Vagina (tissue), 2 donors: ENCODE results near the gene RGS19. TPM values are rescaled to one million over a fixed set of nuclear protein-coding genes. Genes with fewer than 3 reads are reported as not detected.

Experiments used
- DNase-seq, 2 donors: peaks; one replicate each; pipeline ENCODE4 v3.0.0-alpha.2; 2017; ENCODE audit errors: extremely low spot score in 2 of 2
- H3K27ac ChIP-seq: fragments of 200-600 bp; sonication (generic); one replicate; pipeline ENCODE4 v1.5.1; 2019
- H3K27me3 ChIP-seq: fragments of 200-600 bp; sonication (generic); one replicate; pipeline ENCODE4 v1.5.1; 2019
- H3K36me3 ChIP-seq, 2 donors: fragments of 200-600 bp; sonication (generic); one replicate each; pipeline ENCODE4 v1.5.1; 2017 to 2019
- H3K4me1 ChIP-seq: fragments of 200-600 bp; sonication (generic); one replicate; pipeline ENCODE4 v1.5.1; 2019
- H3K4me3 ChIP-seq, 2 donors: fragments of 200-600 bp; sonication (generic); 1 replicate in 1 of 2; 2 replicates in 1 of 2; pipeline ENCODE4 v1.5.1; 2016 to 2019
- H3K9me3 ChIP-seq: fragments of 200-600 bp; sonication (generic); one replicate; pipeline ENCODE4 v1.5.1; 2019
- POLR2A ChIP-seq, 2 donors: fragments of 450-650 bp; IDR thresholded peaks; one replicate each; pipeline ENCODE4 v1.6.1; 2017; ENCODE audit warnings: antibody characterized with exemption in 2 of 2, mild to moderate bottlenecking in 2 of 2, moderate library complexity in 2 of 2
- POLR2AphosphoS5 ChIP-seq, 2 donors: sonication (generic); formaldehyde crosslinking; IDR thresholded peaks; one replicate each; pipeline ENCODE4 v1.9.0; 2017; ENCODE audit warnings: antibody characterized with exemption in 2 of 2, mild to moderate bottlenecking in 2 of 2, low read depth in 1 of 2; ENCODE audit not compliant: insufficient read depth in 1 of 2
- intact Hi-C: fragments of 100-400 bp; cut with DNase I; formaldehyde crosslinking; loops from one replicate; pipeline ENCODE4 v1.15.1; 2023
- total RNA-seq: library from RNA; depleted of rRNA; stranded (reverse); fragments of >200 nt; gene quantifications from one replicate; pipeline ENCODE4 v1.2.3, GENCODE V29; 2016
- TF ChIP-seq, protein P1 (sequence below), 3 experiments: fragments of 450-650 bp in 2 of 3; fragments of 200-600 bp in 1 of 3; sonication (generic) in 1 of 3; IDR thresholded peaks; one replicate each; pipeline ENCODE4 v1.5.1; 2017 to 2019; ENCODE audit warnings: antibody characterized with exemption in 3 of 3, mild to moderate bottlenecking in 2 of 3, moderate library complexity in 2 of 3

The RGS19 gene
- total RNA-seq, 1 donor from 2014 or later: 20.6 TPM

DNA sequence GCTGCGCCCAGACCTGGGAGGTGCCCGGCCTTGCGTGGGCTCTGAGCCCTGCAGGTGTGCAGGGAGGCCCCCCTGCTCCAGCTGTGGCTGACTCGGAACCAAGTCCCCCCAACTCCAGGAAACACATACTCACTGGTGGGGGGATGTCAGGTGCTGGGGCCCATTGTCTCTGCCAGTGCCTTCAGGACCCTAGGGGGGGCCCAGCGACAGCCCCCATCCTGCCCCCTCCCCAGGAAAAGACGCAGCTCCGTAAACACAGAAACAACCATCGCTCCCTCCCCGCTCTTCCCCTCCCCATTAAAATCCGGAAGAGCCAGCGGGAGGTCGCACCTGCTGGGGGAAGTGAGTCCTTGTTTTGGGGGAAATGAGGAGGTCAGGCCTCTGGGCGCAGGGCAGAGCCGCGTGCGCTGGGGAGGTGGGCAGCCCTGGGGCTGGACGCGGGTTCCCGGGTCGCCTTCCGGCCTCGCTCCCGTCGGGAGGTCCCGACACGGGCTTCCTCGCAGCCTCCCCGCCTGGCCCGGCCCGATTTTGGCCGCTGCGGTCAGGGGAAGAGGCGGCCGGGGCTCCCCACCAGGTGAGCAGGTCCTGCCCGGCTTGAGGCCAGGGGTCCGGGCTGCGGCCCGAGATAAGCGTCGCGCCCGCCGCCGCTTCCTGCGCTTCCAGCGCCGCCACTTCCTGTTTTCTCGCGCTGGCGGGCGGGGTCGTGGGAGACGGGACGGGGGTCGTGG lies 37.1 kb downstream of the RGS19 start:
- no peak for DNase-seq
- H3K4me1 ChIP-seq: peaks cover 46% of the 10 kb centered on the region
- H3K4me3 ChIP-seq: peak overlapping the region; percentile 33 to 37
- H3K27me3 ChIP-seq: peaks cover 7% of the 10 kb centered on the region
- TF ChIP-seq POLR2A (IDR thresholded peaks at IDR 0.05) (no peak), POLR2AphosphoS5 (IDR thresholded peaks at IDR 0.05; ENCODE audit: insufficient read depth in 1 of 2, low read depth in 1 of 2) (no peak)
- TF ChIP-seq, protein P1, sequence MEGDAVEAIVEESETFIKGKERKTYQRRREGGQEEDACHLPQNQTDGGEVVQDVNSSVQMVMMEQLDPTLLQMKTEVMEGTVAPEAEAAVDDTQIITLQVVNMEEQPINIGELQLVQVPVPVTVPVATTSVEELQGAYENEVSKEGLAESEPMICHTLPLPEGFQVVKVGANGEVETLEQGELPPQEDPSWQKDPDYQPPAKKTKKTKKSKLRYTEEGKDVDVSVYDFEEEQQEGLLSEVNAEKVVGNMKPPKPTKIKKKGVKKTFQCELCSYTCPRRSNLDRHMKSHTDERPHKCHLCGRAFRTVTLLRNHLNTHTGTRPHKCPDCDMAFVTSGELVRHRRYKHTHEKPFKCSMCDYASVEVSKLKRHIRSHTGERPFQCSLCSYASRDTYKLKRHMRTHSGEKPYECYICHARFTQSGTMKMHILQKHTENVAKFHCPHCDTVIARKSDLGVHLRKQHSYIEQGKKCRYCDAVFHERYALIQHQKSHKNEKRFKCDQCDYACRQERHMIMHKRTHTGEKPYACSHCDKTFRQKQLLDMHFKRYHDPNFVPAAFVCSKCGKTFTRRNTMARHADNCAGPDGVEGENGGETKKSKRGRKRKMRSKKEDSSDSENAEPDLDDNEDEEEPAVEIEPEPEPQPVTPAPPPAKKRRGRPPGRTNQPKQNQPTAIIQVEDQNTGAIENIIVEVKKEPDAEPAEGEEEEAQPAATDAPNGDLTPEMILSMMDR (IDR thresholded peaks at IDR 0.05): no peak
- intact Hi-C loops: no loop called here
- no peaks in the 10 kb centered on the region for H3K36me3 ChIP-seq
- H3K9me3 ChIP-seq: no peaks in the 10 kb centered on the region
- peak overlapping the region; percentile 39 for H3K27ac ChIP-seq

DNA sequence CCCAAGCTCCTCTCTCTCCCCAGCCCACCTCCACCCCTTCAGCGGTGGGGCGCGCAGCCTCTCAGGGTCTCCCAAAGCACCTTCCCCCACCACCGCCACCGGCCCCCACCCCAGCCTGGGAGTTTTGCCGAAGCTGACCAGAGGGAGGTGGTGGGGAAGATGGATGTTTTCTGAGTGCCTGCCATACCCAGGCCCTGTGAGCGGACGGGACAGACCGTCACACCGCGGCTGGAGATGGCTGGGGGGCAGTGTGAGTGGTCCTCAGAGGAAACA lies 37.6 kb downstream of the RGS19 start:
- Histone ChIP-seq H3K36me3 (no peaks in the 10 kb centered on the region), H3K27me3 (peaks cover 7% of the 10 kb centered on the region), H3K9me3 (no peaks in the 10 kb centered on the region), H3K4me3 (peak overlapping the region; percentile 33 to 37), H3K4me1 (peaks cover 46% of the 10 kb centered on the region), H3K27ac (no peak overlapping the region)
- TF ChIP-seq POLR2AphosphoS5 (IDR thresholded peaks at IDR 0.05; ENCODE audit: insufficient read depth in 1 of 2, low read depth in 1 of 2) (no peak), POLR2A (IDR thresholded peaks at IDR 0.05) (no peak)
- TF ChIP-seq, protein P1 (IDR thresholded peaks at IDR 0.05): no peak
- no peak for DNase-seq
- intact Hi-C loops: no loop called here

DNA sequence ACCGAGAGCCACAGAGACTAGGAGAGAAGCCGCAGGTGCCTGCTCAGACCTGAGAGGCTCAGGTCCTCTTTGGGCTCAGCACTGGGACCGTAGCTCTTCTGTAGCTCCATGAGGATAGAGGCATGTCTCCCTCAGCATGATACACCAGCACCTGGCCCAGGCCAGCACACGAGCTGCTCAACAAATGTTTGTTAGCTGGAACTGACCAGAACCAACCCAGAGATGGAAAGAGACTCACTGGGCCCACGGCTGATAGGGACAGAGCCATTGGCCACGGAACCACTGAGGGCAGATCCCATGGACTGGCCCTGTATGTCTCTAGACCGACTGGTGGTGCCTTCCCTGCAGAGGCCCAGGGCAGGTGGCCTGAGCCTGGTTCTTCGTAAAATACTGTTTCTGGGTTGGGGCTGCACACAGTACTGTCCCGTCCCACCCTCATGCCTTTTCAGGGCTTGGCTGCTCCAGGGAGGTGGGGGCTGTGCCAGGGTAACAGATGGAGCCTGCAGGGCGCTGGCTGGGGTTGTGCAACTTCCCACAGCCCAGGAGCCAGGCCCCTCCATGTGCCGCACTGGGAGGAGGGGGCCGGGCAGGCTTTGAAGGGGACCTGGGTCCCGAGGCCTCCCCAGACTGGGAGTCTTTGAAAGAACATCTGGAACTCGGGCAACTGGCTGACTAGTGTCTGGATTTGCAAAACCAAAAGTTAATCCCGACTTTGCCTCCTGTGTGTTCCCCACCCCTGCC lies 38.1 kb downstream of the RGS19 start:
- no peak for DNase-seq
- Histone ChIP-seq H3K4me3 (peak overlapping the region in 1 of 2 donors; percentile 33), H3K27me3 (peaks cover 7% of the 10 kb centered on the region), H3K9me3 (no peaks in the 10 kb centered on the region), H3K36me3 (no peaks in the 10 kb centered on the region), H3K4me1 (peaks cover 46% of the 10 kb centered on the region), H3K27ac (no peak overlapping the region)
- TF ChIP-seq POLR2A (IDR thresholded peaks at IDR 0.05): no peak
- TF ChIP-seq, protein P1 (IDR thresholded peaks at IDR 0.05): no peak
- intact Hi-C loops: no loop called here

DNA sequence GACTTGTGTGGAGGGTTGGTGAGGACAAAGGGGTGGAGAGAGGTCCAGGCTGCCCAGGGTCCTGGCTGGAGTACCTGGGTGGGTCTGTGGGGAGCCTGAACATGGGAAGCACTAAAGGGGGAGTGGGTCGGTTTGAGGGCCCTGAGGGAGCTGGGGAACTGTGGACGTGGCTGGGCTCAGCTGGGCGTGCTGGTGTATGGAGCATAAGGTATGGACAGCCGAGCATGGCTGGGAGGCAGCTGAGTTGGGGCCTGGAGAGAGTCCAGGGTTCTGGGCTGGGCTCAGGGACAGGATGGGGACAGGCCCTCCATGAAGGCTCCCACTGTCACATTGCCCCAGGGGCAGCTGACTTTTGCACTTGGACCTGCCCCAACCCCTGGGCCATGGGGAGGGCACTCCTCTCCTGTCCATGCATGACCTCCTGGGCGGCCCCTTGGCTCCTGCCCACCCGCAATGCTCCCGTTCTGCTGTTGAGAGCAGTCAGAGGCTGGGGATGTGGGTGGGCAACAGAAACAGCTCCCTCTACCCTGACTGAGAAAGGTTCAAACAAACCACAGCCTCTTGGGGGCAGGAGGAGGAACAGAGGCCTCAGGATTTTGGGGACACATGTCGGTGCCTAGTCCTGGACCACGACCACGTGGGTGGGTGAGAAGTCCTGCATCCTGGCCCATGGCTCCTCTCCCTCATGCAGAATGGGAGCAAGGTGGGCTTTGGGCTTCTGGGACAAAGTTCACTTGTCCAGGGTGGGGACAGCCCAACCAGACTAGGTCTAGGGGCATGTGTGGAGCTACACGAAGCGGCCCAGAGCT lies 38.9 kb downstream of the RGS19 start:
- no peak overlapping the region for H3K4me3 ChIP-seq
- peaks cover 7% of the 10 kb centered on the region for H3K27me3 ChIP-seq
- H3K36me3 ChIP-seq: no peaks in the 10 kb centered on the region
- no peak for DNase-seq
- intact Hi-C loops: no loop called here
- no peaks in the 10 kb centered on the region for H3K9me3 ChIP-seq
- no peak overlapping the region for H3K27ac ChIP-seq
- TF ChIP-seq, protein P1 (IDR thresholded peaks at IDR 0.05): no peak
- no peak for TF ChIP-seq POLR2A (IDR thresholded peaks at IDR 0.05)
- no peak for TF ChIP-seq POLR2AphosphoS5 (IDR thresholded peaks at IDR 0.05; ENCODE audit: insufficient read depth in 1 of 2, low read depth in 1 of 2)
- peaks cover 46% of the 10 kb centered on the region for H3K4me1 ChIP-seq
